HepG2 (cell line): ENCODE results near the gene DDN. TPM values are rescaled to one million over a fixed set of nuclear protein-coding genes. Genes with fewer than 3 reads are reported as not detected.

ENCODE experiments used
- ADNP ChIP-seq: sonication (generic); formaldehyde crosslinking; IDR thresholded peaks from 2 replicates; pipeline ENCODE4 v1.4.0; 2020; ENCODE audit warnings: missing genetic modification reagents
- ARHGAP35 ChIP-seq: sonication (generic); formaldehyde crosslinking; IDR thresholded peaks from 2 replicates; pipeline ENCODE4 v1.9.0; 2022; ENCODE audit warnings: mild to moderate bottlenecking, inconsistent platforms, moderate library complexity, missing genetic modification reagents, borderline replicate concordance
- ASH2L ChIP-seq: fragments of 300-600, 200-600 bp; sonication (generic); IDR thresholded peaks from 2 replicates; pipeline ENCODE4 v1.7.0; 2017; ENCODE audit warnings: low read depth, mild to moderate bottlenecking, moderate library complexity, mixed read lengths, low read length; ENCODE audit not compliant: insufficient read length
- CREB1 ChIP-seq, 2 experiments: fragments of 450-650 bp in 1 of 2; IDR thresholded peaks; 2 replicates each; pipeline ENCODE4 v1.6.1; 2016 to 2017; ENCODE audit warnings: control low read depth in 1 of 2, mild to moderate bottlenecking in 1 of 2, missing compliant biosample characterization in 1 of 2, missing genetic modification characterization in 1 of 2
- ETV6 ChIP-seq: sonication (generic); formaldehyde crosslinking; conservative IDR thresholded peaks from 2 replicates; pipeline ENCODE4 v1.4.0; 2020; ENCODE audit warnings: missing genetic modification reagents
- FOXA1 ChIP-seq, 2 experiments: fragments of 450-650 bp in 1 of 2; sonication (generic) in 1 of 2; formaldehyde crosslinking in 1 of 2; IDR thresholded peaks; 2 replicates each; pipeline versions ENCODE4 v1.4.0 to v1.6.1; 2016 to 2020; ENCODE audit warnings: missing genetic modification reagents in 1 of 2
- KLF12 ChIP-seq: sonication (generic); formaldehyde crosslinking; IDR thresholded peaks from 2 replicates; pipeline ENCODE4 v1.4.0; 2020; ENCODE audit warnings: missing genetic modification reagents, borderline replicate concordance
- RELA ChIP-seq: sonication (generic); formaldehyde crosslinking; IDR thresholded peaks from 2 replicates; pipeline ENCODE4 v1.4.0; 2020; ENCODE audit warnings: missing genetic modification reagents
- SATB2 ChIP-seq: sonication (generic); formaldehyde crosslinking; IDR thresholded peaks from 2 replicates; pipeline ENCODE4 v1.5.0; 2020; ENCODE audit warnings: missing genetic modification reagents
- SNAPC2 ChIP-seq: sonication (generic); formaldehyde crosslinking; IDR thresholded peaks from 2 replicates; pipeline ENCODE4 v1.8.1; 2022; ENCODE audit warnings: mild to moderate bottlenecking, missing genetic modification reagents
- STAT5B ChIP-seq: sonication (generic); formaldehyde crosslinking; IDR thresholded peaks from 2 replicates; pipeline ENCODE4 v1.4.0; 2020; ENCODE audit warnings: missing genetic modification reagents
- TCF7L2 ChIP-seq: IDR thresholded peaks from 2 replicates; pipeline ENCODE4 v1.6.1; 2011; ENCODE audit warnings: mild to moderate bottlenecking, low read depth, low read length, moderate library complexity
- ZBTB42 ChIP-seq: sonication (generic); formaldehyde crosslinking; IDR thresholded peaks from 2 replicates; pipeline ENCODE4 v1.5.0; 2020; ENCODE audit warnings: mild to moderate bottlenecking, missing genetic modification reagents
- ZNF329 ChIP-seq: sonication (generic); formaldehyde crosslinking; IDR thresholded peaks from 2 replicates; pipeline ENCODE4 v1.9.0; 2021; ENCODE audit warnings: low read depth, mild to moderate bottlenecking, missing genetic modification reagents
- ZNF556 ChIP-seq: sonication (generic); formaldehyde crosslinking; IDR thresholded peaks from 2 replicates; pipeline ENCODE4 v1.4.0; 2020; ENCODE audit warnings: mild to moderate bottlenecking, missing genetic modification reagents, borderline replicate concordance
- ZNF562 ChIP-seq: sonication (generic); formaldehyde crosslinking; IDR thresholded peaks from 2 replicates; pipeline ENCODE4 v1.8.0; 2022; ENCODE audit warnings: missing genetic modification reagents, borderline replicate concordance
- ZNF747 ChIP-seq: sonication (generic); formaldehyde crosslinking; IDR thresholded peaks from 2 replicates; pipeline ENCODE4 v1.8.1; 2023; ENCODE audit warnings: missing genetic modification reagents, mild to moderate bottlenecking, borderline replicate concordance
- polyA plus RNA-seq, 8 experiments: library from polyadenylated mRNA; depleted of rRNA in 3 of 8; stranded (reverse) in 7 of 8; unstranded in 1 of 8; fragments of >200 nt; fragmentation: Illumina TruSeq in 4 of 8; extraction: Trizol in 4 of 8; gene quantifications; 2 replicates each; pipeline versions ENCODE4 v1.2.1 to v1.2.3, GENCODE V29; 2011 to 2016; ENCODE audit warnings: low read depth in 4 of 8, missing spikeins in 1 of 8, mixed read lengths in 1 of 8; ENCODE audit not compliant: insufficient read depth in 1 of 8
- total RNA-seq, 5 experiments: library from RNA; depleted of rRNA; stranded (reverse); fragments of >200 nt; fragmentation: Illumina TruSeq; extraction: Trizol; gene quantifications; 2 replicates each; pipeline ENCODE4 v1.2.3, GENCODE V29; 2016; ENCODE audit warnings: low read depth in 1 of 5
- TF ChIP-seq, protein P1 (sequence below): sonication (generic); formaldehyde crosslinking; conservative IDR thresholded peaks from 2 replicates; pipeline ENCODE4 v1.8.0; 2022; ENCODE audit warnings: mild to moderate bottlenecking, moderate library complexity, missing genetic modification reagents
- TF ChIP-seq, protein P2 (sequence below): sonication (generic); formaldehyde crosslinking; IDR thresholded peaks from 2 replicates; pipeline ENCODE4 v1.8.0; 2022; ENCODE audit warnings: missing genetic modification reagents, mild to moderate bottlenecking, borderline replicate concordance
- TF ChIP-seq, protein P3 (sequence below): sonication (generic); formaldehyde crosslinking; IDR thresholded peaks from 2 replicates; pipeline ENCODE4 v1.8.0; 2023; ENCODE audit warnings: mild to moderate bottlenecking, missing genetic modification reagents
- TF ChIP-seq, protein P4 (sequence below): sonication (generic); formaldehyde crosslinking; IDR thresholded peaks from 2 replicates; pipeline ENCODE4 v1.8.0; 2022; ENCODE audit warnings: mild to moderate bottlenecking, missing genetic modification reagents, moderate library complexity
- TF ChIP-seq, protein P5 (sequence below): sonication (generic); formaldehyde crosslinking; IDR thresholded peaks from 2 replicates; pipeline ENCODE4 v1.4.0; 2020; ENCODE audit warnings: mild to moderate bottlenecking, missing genetic modification reagents

Gene DDN
- total and polyA plus RNA-seq, 2 of the 13 experiments (the other 11 are each of a cell fraction or from before 2014, with no cell fraction given) = 0.24 to 0.53 TPM

DNA sequence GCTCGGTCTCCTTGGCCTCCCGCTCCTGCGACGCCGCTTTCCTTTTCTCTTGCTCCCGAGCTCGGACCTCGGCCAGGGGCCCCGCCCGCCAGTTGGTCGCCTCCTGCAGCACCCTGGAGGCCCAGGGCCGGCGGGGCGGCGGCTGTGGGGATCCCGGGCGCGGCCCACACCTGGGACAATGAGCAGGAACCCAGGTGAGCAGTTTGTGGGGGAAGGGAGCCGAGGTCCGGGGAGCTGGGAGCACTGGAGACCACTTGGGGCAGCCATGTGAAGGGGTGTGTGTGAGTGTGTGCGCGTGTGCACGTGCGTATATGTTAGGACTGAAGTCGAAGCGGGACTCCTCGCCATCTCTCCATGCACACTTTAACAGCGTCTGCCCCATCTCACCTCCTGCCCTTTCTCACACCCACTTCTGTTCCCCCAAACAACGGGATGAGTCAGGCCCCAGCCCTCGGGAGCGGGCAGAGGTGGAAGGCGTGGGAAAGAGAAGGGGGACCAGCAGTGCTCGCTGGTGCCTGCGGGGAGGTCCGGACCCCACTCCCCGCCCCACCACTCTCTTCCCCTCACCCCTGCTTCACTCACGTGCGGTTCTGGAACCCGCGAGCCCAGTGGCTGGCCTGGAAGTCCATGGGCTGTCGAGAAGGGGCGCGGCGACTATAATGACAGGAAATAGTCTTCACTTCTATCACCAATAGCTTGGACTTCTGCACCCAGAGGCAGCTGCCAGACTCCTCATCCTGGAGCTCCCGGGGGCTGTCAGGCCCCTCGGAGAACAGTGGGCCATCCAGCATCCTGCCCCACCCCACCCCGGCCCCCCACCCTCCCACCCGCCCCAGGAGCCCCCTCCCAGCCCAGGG is 450 bp downstream of the DDN start (continued):
- TF ChIP-seq, protein P1, sequence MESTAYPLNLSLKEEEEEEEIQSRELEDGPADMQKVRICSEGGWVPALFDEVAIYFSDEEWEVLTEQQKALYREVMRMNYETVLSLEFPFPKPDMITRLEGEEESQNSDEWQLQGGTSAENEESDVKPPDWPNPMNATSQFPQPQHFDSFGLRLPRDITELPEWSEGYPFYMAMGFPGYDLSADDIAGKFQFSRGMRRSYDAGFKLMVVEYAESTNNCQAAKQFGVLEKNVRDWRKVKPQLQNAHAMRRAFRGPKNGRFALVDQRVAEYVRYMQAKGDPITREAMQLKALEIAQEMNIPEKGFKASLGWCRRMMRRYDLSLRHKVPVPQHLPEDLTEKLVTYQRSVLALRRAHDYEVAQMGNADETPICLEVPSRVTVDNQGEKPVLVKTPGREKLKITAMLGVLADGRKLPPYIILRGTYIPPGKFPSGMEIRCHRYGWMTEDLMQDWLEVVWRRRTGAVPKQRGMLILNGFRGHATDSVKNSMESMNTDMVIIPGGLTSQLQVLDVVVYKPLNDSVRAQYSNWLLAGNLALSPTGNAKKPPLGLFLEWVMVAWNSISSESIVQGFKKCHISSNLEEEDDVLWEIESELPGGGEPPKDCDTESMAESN (CRISPR knock-in tag) = peak; percentile 89
- TF ChIP-seq, protein P2, sequence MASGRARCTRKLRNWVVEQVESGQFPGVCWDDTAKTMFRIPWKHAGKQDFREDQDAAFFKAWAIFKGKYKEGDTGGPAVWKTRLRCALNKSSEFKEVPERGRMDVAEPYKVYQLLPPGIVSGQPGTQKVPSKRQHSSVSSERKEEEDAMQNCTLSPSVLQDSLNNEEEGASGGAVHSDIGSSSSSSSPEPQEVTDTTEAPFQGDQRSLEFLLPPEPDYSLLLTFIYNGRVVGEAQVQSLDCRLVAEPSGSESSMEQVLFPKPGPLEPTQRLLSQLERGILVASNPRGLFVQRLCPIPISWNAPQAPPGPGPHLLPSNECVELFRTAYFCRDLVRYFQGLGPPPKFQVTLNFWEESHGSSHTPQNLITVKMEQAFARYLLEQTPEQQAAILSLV (CRISPR knock-in tag) = peak; percentile 51; the same call in 1 of the 2 replicates
- TF ChIP-seq ADNP (CRISPR knock-in tag) (no peak), FOXA1 (IDR thresholded peaks at IDR 0.05) (no peak), FOXA1 (CRISPR knock-in tag; IDR thresholded peaks at IDR 0.05) (no peak), ZNF556 (peak; percentile 25; the same call in 1 of the 2 replicates), SATB2 (CRISPR knock-in tag) (peak; percentile 89; the same call in 1 of the 2 replicates), ZNF329 (peak; percentile 74), TCF7L2 (no peak), ARHGAP35 (CRISPR knock-in tag) (no peak; the same call in none of the 2 replicates), ETV6 (CRISPR knock-in tag) (no peak), ASH2L (no peak), SNAPC2 (CRISPR knock-in tag) (peak; percentile 75), CREB1 (IDR thresholded peaks at IDR 0.05) (no peak), CREB1 (CRISPR knock-in tag; IDR thresholded peaks at IDR 0.05) (no peak), RELA (CRISPR knock-in tag) (no peak), ZNF747 (CRISPR knock-in tag) (no peak; the same call in 1 of the 2 replicates), KLF12 (CRISPR knock-in tag) (0 out of 2 replicates have a peak, but pooled peaks have one; percentile 52), ZBTB42 (CRISPR knock-in tag) (peak; percentile 65; the same call in 1 of the 2 replicates), ZNF562 (CRISPR knock-in tag) (peak; percentile 79; the same call in 1 of the 2 replicates), STAT5B (CRISPR knock-in tag) (0 out of 2 replicates have a peak, but pooled peaks have one; percentile 26)
- TF ChIP-seq, protein P3, sequence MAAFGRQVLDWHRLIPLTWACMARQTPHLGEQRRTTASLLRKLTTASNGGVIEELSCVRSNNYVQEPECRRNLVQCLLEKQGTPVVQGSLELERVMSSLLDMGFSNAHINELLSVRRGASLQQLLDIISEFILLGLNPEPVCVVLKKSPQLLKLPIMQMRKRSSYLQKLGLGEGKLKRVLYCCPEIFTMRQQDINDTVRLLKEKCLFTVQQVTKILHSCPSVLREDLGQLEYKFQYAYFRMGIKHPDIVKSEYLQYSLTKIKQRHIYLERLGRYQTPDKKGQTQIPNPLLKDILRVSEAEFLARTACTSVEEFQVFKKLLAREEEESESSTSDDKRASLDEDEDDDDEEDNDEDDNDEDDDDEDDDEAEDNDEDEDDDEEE = 0 out of 2 replicates have a peak, but pooled peaks have one; percentile 57
- TF ChIP-seq, protein P4, sequence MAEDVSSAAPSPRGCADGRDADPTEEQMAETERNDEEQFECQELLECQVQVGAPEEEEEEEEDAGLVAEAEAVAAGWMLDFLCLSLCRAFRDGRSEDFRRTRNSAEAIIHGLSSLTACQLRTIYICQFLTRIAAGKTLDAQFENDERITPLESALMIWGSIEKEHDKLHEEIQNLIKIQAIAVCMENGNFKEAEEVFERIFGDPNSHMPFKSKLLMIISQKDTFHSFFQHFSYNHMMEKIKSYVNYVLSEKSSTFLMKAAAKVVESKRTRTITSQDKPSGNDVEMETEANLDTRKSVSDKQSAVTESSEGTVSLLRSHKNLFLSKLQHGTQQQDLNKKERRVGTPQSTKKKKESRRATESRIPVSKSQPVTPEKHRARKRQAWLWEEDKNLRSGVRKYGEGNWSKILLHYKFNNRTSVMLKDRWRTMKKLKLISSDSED (CRISPR knock-in tag) = no peak
- TF ChIP-seq, protein P5, sequence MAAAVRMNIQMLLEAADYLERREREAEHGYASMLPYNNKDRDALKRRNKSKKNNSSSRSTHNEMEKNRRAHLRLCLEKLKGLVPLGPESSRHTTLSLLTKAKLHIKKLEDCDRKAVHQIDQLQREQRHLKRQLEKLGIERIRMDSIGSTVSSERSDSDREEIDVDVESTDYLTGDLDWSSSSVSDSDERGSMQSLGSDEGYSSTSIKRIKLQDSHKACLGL (CRISPR knock-in tag) = peak; percentile 83
